Inflammatory macrophage treated with lipopolysaccharide for 1 hour (primary cell): ENCODE results near the gene MTHFD1.
"Not testable (repeated sequence)": the region's sequence is repeated elsewhere in the genome, so short reads cannot be mapped to it uniquely, and the experiment has no call there.

ENCODE experiments used
- DNase-seq, 2 donors: peaks; one replicate each; pipeline ENCODE4 v3.0.0-alpha.2; 2020 to 2022

The MTHFD1 gene

GRCh38 chr14:64387782-64388532, at the start of gene MTHFD1:
Gene MTHFD1 (plus strand): TSS chr14:64388353. CDS start chr14:64388428, 75 bp downstream.
- peak; percentile 98 to 99 for DNase-seq

- DNase-seq = peak; percentile 89 to 90
Observed at GRCh38 chr14:64338616-64339316, 49.4 kb upstream of the MTHFD1 start.

GRCh38 chr14:64340560-64341196, 47.5 kb upstream of the MTHFD1 start:
- no peak for DNase-seq

GRCh38 chr14:64347748-64348147, 40.4 kb upstream of the MTHFD1 start:
- DNase-seq = no peak

GRCh38 chr14:64349741-64350490, 38.2 kb upstream of the MTHFD1 start:
- DNase-seq = peak; percentile 49 to 71

GRCh38 chr14:64363265-64363846, 24.8 kb upstream of the MTHFD1 start:
- no peak for DNase-seq

- DNase-seq = no peak
Observed at GRCh38 chr14:64364907-64365306, 23.2 kb upstream of the MTHFD1 start.

GRCh38 chr14:64365358-64365889, 22.7 kb upstream of the MTHFD1 start:
- DNase-seq = not testable (repeated sequence)

GRCh38 chr14:64369201-64369600, 19.0 kb upstream of the MTHFD1 start:
- no peak for DNase-seq

GRCh38 chr14:64387232-64387781, 846 bp upstream of the MTHFD1 start:
- DNase-seq = peak in 1 of 2 donors; percentile 6

- DNase-seq = peak in 1 of 2 donors; percentile 11
Observed at GRCh38 chr14:64388533-64389285, 556 bp downstream of the MTHFD1 start.

- DNase-seq = no peak
Observed at GRCh38 chr14:64391113-64391725, 3.1 kb downstream of the MTHFD1 start.

GRCh38 chr14:64391986-64392385, 3.8 kb downstream of the MTHFD1 start:
- DNase-seq = no peak

- not testable (repeated sequence) for DNase-seq
Observed at GRCh38 chr14:64393189-64393726, 5.1 kb downstream of the MTHFD1 start.

GRCh38 chr14:64394423-64394822, 6.3 kb downstream of the MTHFD1 start:
- no peak for DNase-seq

- DNase-seq = no peak
Observed at GRCh38 chr14:64394977-64395633, 7.0 kb downstream of the MTHFD1 start.

GRCh38 chr14:64400829-64401459, 12.8 kb downstream of the MTHFD1 start:
- DNase-seq = no peak

GRCh38 chr14:64401949-64402348, 13.8 kb downstream of the MTHFD1 start:
- DNase-seq = peak; percentile 59 to 67

- DNase-seq = no peak
Observed at GRCh38 chr14:64405295-64405694, 17.1 kb downstream of the MTHFD1 start.
